DND-41 (cell line): ENCODE results near the gene OR56A3.

Experiments used
- ATAC-seq: fragments of 200-7000 bp; cut with Tn5 transposase; 3 replicates; pipeline ENCODE4 v1.9.1; 2021; ENCODE audit warnings: low read depth; ENCODE audit not compliant: insufficient read depth
- DNase-seq: peaks from one replicate; pipeline ENCODE4 v3.0.0-alpha.2; 2020
- H2AFZ ChIP-seq: 2 replicates; pipeline ENCODE4 v1.6.0; 2012; ENCODE audit warnings: low read depth, low read length
- H3K27ac ChIP-seq: 2 replicates; pipeline ENCODE4 v1.5.1; 2012; ENCODE audit warnings: low read length, inconsistent platforms
- H3K27me3 ChIP-seq: fragments of 200-600 bp; sonication (generic); 2 replicates; pipeline ENCODE4 v1.6.0; 2012; ENCODE audit warnings: low read length, mild to moderate bottlenecking, inconsistent platforms; ENCODE audit not compliant: insufficient read depth, poor library complexity
- H3K36me3 ChIP-seq: 2 replicates; pipeline ENCODE4 v1.5.1; 2012; ENCODE audit warnings: low read length, inconsistent platforms; ENCODE audit not compliant: insufficient read depth
- H3K4me1 ChIP-seq: 2 replicates; pipeline ENCODE4 v1.5.1; 2012; ENCODE audit warnings: mild to moderate bottlenecking, low read length; ENCODE audit not compliant: insufficient read depth
- H3K4me2 ChIP-seq: 2 replicates; pipeline ENCODE4 v1.6.0; 2012; ENCODE audit warnings: mild to moderate bottlenecking, moderate library complexity, low read length, inconsistent platforms; ENCODE audit not compliant: insufficient read depth
- H3K4me3 ChIP-seq, 2 experiments: fragments of 200-600 bp in 1 of 2; shearing (Covaris generic) in 1 of 2; 2 replicates each; pipeline ENCODE4 v1.5.1; 2012 to 2016; ENCODE audit warnings: inconsistent platforms in 2 of 2, low read length in 2 of 2, mild to moderate bottlenecking in 2 of 2, low read depth in 1 of 2, moderate library complexity in 1 of 2
- H3K79me2 ChIP-seq: 2 replicates; pipeline ENCODE4 v1.6.0; 2012; ENCODE audit warnings: low read length, inconsistent platforms; ENCODE audit not compliant: insufficient read depth
- H3K9ac ChIP-seq: 2 replicates; pipeline ENCODE4 v1.6.0; 2012; ENCODE audit warnings: low read depth, mild to moderate bottlenecking, inconsistent platforms, low read length, moderate library complexity
- H3K9me3 ChIP-seq: 2 replicates; pipeline ENCODE4 v1.5.1; 2012; ENCODE audit warnings: low read length, moderate library complexity, mild to moderate bottlenecking, inconsistent platforms; ENCODE audit not compliant: insufficient read depth, severe bottlenecking
- H4K20me1 ChIP-seq: 2 replicates; pipeline ENCODE4 v1.6.0; 2012; ENCODE audit warnings: low read length; ENCODE audit not compliant: insufficient read depth
- EZH2 ChIP-seq: IDR thresholded peaks from 3 replicates; pipeline ENCODE4 v1.6.1; 2012; ENCODE audit warnings: borderline replicate concordance, low read depth, mild to moderate bottlenecking, moderate library complexity, low read length, inconsistent platforms; ENCODE audit not compliant: severe bottlenecking
- TF ChIP-seq, protein P1 (sequence below): IDR thresholded peaks from 2 replicates; pipeline ENCODE4 v1.5.1; 2012; ENCODE audit warnings: borderline replicate concordance, low read length, moderate library complexity, mild to moderate bottlenecking; ENCODE audit not compliant: poor library complexity, severe bottlenecking; ENCODE audit errors: extremely low read depth

Gene OR56A3, protein sequence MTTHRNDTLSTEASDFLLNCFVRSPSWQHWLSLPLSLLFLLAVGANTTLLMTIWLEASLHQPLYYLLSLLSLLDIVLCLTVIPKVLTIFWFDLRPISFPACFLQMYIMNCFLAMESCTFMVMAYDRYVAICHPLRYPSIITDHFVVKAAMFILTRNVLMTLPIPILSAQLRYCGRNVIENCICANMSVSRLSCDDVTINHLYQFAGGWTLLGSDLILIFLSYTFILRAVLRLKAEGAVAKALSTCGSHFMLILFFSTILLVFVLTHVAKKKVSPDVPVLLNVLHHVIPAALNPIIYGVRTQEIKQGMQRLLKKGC

DNA sequence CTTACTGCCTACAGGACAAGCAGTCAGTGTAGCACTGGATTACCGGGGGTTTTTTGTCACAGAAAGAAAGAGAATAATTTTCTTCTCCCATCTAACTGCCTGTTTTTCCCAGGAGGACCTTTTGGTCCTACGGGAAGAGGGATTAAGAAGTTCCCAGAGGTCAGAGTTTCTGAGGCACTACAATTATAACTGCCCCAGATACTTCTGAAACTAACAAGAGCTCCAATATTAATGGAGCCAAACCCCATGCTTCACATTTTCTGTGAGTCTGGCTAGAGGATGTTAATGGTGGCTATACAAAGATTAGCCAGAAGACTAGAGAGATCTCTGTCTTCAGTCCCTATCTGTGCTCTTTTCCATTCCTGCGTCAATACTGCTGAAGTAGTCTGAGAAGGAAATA, at the start of gene OR56A3:
OR56A3 (plus strand) TSS at position 301 of the 400 bp plus-strand sequence. CDS start 5,096 bp downstream, outside the sequence.
- H4K20me1 ChIP-seq: no peaks in the 10 kb centered on the region
- H3K4me3 ChIP-seq: no peak within 1 kb of the TSS
- H3K36me3 ChIP-seq: no peaks in the 10 kb centered on the region
- H3K4me1 ChIP-seq: no peaks in the 10 kb centered on the region
- no peak within 1 kb of the TSS for H3K9ac ChIP-seq
- H3K9me3 ChIP-seq: no peaks in the 10 kb centered on the region
- TF ChIP-seq EZH2: no peak
- TF ChIP-seq, protein P1, sequence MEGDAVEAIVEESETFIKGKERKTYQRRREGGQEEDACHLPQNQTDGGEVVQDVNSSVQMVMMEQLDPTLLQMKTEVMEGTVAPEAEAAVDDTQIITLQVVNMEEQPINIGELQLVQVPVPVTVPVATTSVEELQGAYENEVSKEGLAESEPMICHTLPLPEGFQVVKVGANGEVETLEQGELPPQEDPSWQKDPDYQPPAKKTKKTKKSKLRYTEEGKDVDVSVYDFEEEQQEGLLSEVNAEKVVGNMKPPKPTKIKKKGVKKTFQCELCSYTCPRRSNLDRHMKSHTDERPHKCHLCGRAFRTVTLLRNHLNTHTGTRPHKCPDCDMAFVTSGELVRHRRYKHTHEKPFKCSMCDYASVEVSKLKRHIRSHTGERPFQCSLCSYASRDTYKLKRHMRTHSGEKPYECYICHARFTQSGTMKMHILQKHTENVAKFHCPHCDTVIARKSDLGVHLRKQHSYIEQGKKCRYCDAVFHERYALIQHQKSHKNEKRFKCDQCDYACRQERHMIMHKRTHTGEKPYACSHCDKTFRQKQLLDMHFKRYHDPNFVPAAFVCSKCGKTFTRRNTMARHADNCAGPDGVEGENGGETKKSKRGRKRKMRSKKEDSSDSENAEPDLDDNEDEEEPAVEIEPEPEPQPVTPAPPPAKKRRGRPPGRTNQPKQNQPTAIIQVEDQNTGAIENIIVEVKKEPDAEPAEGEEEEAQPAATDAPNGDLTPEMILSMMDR: no peak
- DNase-seq: no peak
- ATAC-seq: no peak
- H3K27ac ChIP-seq: no peak within 1 kb of the TSS
- H3K27me3 ChIP-seq: peaks cover 4% of the 10 kb centered on the region
- no peaks in the 10 kb centered on the region for H3K79me2 ChIP-seq
- H2AFZ ChIP-seq: no peak within 1 kb of the TSS
- H3K4me2 ChIP-seq: no peak within 1 kb of the TSS

DNA sequence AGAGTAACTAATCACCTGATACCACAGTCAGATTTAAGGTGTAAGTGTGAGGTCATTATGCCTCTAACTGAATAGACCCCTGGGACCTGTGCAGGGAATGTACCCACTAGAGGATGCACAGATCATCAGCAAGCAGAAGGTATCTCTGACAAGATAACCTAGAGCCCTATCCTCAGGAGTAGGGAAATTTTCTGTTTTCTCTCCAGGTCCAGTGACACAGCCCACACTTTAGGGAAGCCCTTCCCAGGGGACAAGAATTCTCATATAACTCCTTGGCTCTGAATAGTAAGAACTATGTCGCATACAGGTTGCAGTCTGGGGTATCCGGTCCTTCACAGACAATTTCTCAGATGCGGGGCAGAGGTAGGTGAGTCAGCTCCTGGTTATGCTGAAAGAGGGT, 49.1 kb upstream of the OR56A3 start, which contains the start of gene OR52E5:
OR52E5 (plus strand) TSS at position 301 of the 400 bp plus-strand sequence. CDS start 7,569 bp downstream, outside the sequence.
- DNase-seq (no peak), ATAC-seq (no peak)
- H3K27ac ChIP-seq: no peak within 1 kb of the TSS
- H3K79me2 ChIP-seq: no peaks in the 10 kb centered on the region
- H2AFZ ChIP-seq: no peak within 1 kb of the TSS
- H3K27me3 ChIP-seq: peaks cover 5% of the 10 kb centered on the region
- no peaks in the 10 kb centered on the region for H4K20me1 ChIP-seq
- no peaks in the 10 kb centered on the region for H3K36me3 ChIP-seq
- H3K4me3 ChIP-seq: no peak within 1 kb of the TSS
- no peaks in the 10 kb centered on the region for H3K4me1 ChIP-seq
- H3K4me2 ChIP-seq: no peak within 1 kb of the TSS
- no peaks in the 10 kb centered on the region for H3K9me3 ChIP-seq
- no peak within 1 kb of the TSS for H3K9ac ChIP-seq
- TF ChIP-seq EZH2: no peak
- TF ChIP-seq, protein P1: no peak

DNA sequence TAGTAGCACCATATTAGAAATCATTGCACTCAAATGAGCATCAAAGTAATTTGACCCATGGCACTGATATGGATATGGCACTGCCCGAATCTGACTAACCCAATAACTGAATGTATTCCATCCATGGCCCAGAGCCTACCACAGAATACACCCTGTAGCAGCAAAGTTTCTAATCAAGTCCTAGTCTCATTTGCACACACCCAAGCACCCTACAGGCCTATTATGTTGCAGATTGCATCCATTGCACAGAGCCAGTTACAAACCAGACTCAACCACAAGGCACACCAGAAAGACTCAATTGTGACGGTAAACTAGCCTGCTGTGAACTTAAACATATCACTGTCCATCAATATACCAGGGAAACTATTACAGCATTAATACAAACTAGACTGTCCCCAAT, 42.5 kb upstream of the OR56A3 start:
- DNase-seq: no peak
- no peaks in the 10 kb centered on the region for H4K20me1 ChIP-seq
- ATAC-seq: no peak
- no peak overlapping the region for H3K27ac ChIP-seq
- no peak overlapping the region for H3K4me2 ChIP-seq
- H2AFZ ChIP-seq: no peak overlapping the region
- H3K4me1 ChIP-seq: no peaks in the 10 kb centered on the region
- H3K79me2 ChIP-seq: no peaks in the 10 kb centered on the region
- H3K4me3 ChIP-seq: no peak overlapping the region
- H3K9ac ChIP-seq: no peak overlapping the region
- no peaks in the 10 kb centered on the region for H3K27me3 ChIP-seq
- no peaks in the 10 kb centered on the region for H3K9me3 ChIP-seq
- no peaks in the 10 kb centered on the region for H3K36me3 ChIP-seq
- no peak for TF ChIP-seq EZH2
- TF ChIP-seq, protein P1: no peak
